K562 (cell line): ENCODE data around the gene MVD. TPM values are rescaled to one million over a fixed set of nuclear protein-coding genes. Genes with fewer than 3 reads are reported as not detected.
A peak's percentile ranks its signal among the peaks of the same experiment; 100 is the strongest.

Source experiments
- ATAC-seq: fragments of 200-7000 bp; cut with Tn5 transposase; 3 replicates; pipeline ENCODE4 v1.9.1; 2020; ENCODE audit warnings: moderate library complexity
- BruUV-seq: library from RNA; stranded (reverse); fragments of 400-500 nt; replicated peaks from 2 replicates; lab custom pipeline; 2021; lab: Mats Ljungman, UMichigan
- CTCF ChIA-PET: fragments of 300-600 bp; formaldehyde crosslinking; extraction: SDS; loops from one replicate; lab custom pipeline; 2021; ENCODE audit warnings: low intra/inter-chr PET ratio; lab: Yijun Ruan, JAX
- POLR2A ChIA-PET: fragments of 300-600, 350-650 bp; sonication (Branson Sonifier 250); formaldehyde crosslinking; extraction: SDS; loops from one replicate; lab custom pipeline; 2021; ENCODE audit warnings: antibody characterized with exemption, inconsistent platforms; lab: Yijun Ruan, JAX
- DNase-seq, 4 experiments: peaks; one replicate each; pipeline versions ENCODE4 v3.0.0 to v3.0.0-alpha.2; 2011 to 2018; ENCODE audit warnings: low spot score in 3 of 4, mixed read lengths in 3 of 4; ENCODE audit errors: extremely low read depth in 1 of 4
- FAIRE-seq: peaks from 2 replicates; lab custom pipeline; 2011; peaks lifted over from hg19 to GRCh38; lab: Jason Lieb, UNC
- H2AFZ ChIP-seq: 2 replicates; pipeline ENCODE4 v1.6.0; 2011; ENCODE audit warnings: low read depth, low read length, control low read depth, inconsistent platforms
- H3K27ac ChIP-seq: fragments of 200-600 bp; 3 replicates; pipeline ENCODE4 v1.8.0; 2011; ENCODE audit warnings: low read depth, mild to moderate bottlenecking, control low read depth, inconsistent platforms, low read length, moderate library complexity, mixed read lengths; ENCODE audit errors: extremely low read depth
- H3K27me3 ChIP-seq, 2 experiments: fragments of 300-600 bp in 1 of 2; 2 replicates in 1 of 2; 3 replicates in 1 of 2; pipeline versions ENCODE4 v1.6.0 to v1.8.0; 2011; ENCODE audit warnings: inconsistent platforms in 2 of 2, low read length in 2 of 2, mild to moderate bottlenecking in 1 of 2, mixed read lengths in 1 of 2, moderate library complexity in 1 of 2; ENCODE audit not compliant: control insufficient read depth in 2 of 2, insufficient read depth in 2 of 2
- H3K36me3 ChIP-seq: fragments of 300-600 bp; 3 replicates; pipeline ENCODE4 v1.8.0; 2011; ENCODE audit warnings: mild to moderate bottlenecking, low read length, inconsistent platforms; ENCODE audit not compliant: control insufficient read depth, insufficient read depth
- H3K4me1 ChIP-seq, 2 experiments: fragments of 200-600 bp in 1 of 2; replicated peaks in 1 of 2; 2 replicates in 1 of 2; 3 replicates in 1 of 2; pipeline versions ENCODE4 v1.5.1 to v1.8.0; 2011; ENCODE audit warnings: inconsistent platforms in 2 of 2, low read length in 2 of 2, mild to moderate bottlenecking in 1 of 2, mixed read lengths in 1 of 2, moderate library complexity in 1 of 2; ENCODE audit not compliant: control insufficient read depth in 2 of 2, insufficient read depth in 2 of 2
- H3K4me2 ChIP-seq: 2 replicates; pipeline ENCODE4 v1.6.1; 2011; ENCODE audit warnings: low read length, control low read depth, inconsistent platforms, mixed read lengths; ENCODE audit not compliant: insufficient read depth
- H3K4me3 ChIP-seq: fragments of 200-600 bp; sonication (generic), shearing (Covaris generic); 2 replicates; pipeline ENCODE4 v1.5.1; 2016; ENCODE audit warnings: control low read depth, inconsistent platforms
- H3K79me2 ChIP-seq: fragments of 200-600 bp; 3 replicates; pipeline ENCODE4 v1.8.0; 2011; ENCODE audit warnings: low read length, inconsistent platforms; ENCODE audit not compliant: control insufficient read depth, insufficient read depth
- H3K9ac ChIP-seq, 2 experiments: 2 replicates each; pipeline versions ENCODE4 v1.6.0 to v1.6.1; 2011; ENCODE audit warnings: low read depth in 2 of 2, low read length in 2 of 2, control low read depth in 1 of 2, inconsistent platforms in 1 of 2, mild to moderate bottlenecking in 1 of 2, mixed read lengths in 1 of 2; ENCODE audit not compliant: insufficient read depth in 1 of 2
- H3K9me1 ChIP-seq: one replicate; pipeline ENCODE4 v1.6.0; 2011; ENCODE audit warnings: inconsistent platforms, mild to moderate bottlenecking, low read length, moderate library complexity; ENCODE audit not compliant: control insufficient read depth, insufficient read depth
- H3K9me3 ChIP-seq: replicated peaks from 2 replicates; pipeline ENCODE4 v1.5.1; 2011; ENCODE audit warnings: low read depth, low read length, inconsistent platforms; ENCODE audit not compliant: control insufficient read depth, insufficient read depth
- H4K20me1 ChIP-seq: replicated peaks from 2 replicates; pipeline ENCODE4 v1.6.1; 2011; ENCODE audit warnings: low read length, inconsistent platforms, mixed read lengths; ENCODE audit not compliant: control insufficient read depth, insufficient read depth
- NR2C1 ChIP-seq, 2 experiments: fragments of 450-650 bp; IDR thresholded peaks; 2 replicates each; pipeline ENCODE4 v1.6.1; 2017; ENCODE audit warnings: mild to moderate bottlenecking in 2 of 2, antibody characterized with exemption in 1 of 2, inconsistent platforms in 1 of 2, missing compliant biosample characterization in 1 of 2, missing genetic modification characterization in 1 of 2
- ZBTB40 ChIP-seq, 2 experiments: fragments of 450-650 bp in 1 of 2; sonication (generic) in 1 of 2; formaldehyde crosslinking in 1 of 2; IDR thresholded peaks; 2 replicates each; pipeline versions ENCODE4 v1.7.1 to v1.9.0; 2016 to 2022; ENCODE audit warnings: inconsistent platforms in 1 of 2, mild to moderate bottlenecking in 1 of 2, missing genetic modification reagents in 1 of 2
- ZNF274 ChIP-seq: IDR thresholded peaks from 2 replicates; pipeline ENCODE4 v1.6.1; 2011; ENCODE audit warnings: low read depth, mild to moderate bottlenecking, low read length, moderate library complexity, borderline replicate concordance
- ZNF444 ChIP-seq: fragments of 250-450 bp; sonication (Bioruptor Pico); IDR thresholded peaks from 2 replicates; pipeline ENCODE4 v1.4.0; 2020; ENCODE audit warnings: mild to moderate bottlenecking, moderate library complexity
- ZNF592 ChIP-seq: fragments of 450-650 bp; IDR thresholded peaks from 2 replicates; pipeline ENCODE4 v1.6.1; 2017; ENCODE audit warnings: antibody characterized with exemption, mild to moderate bottlenecking
- WGBS: fragments of 100-300 bp; shearing (Covaris generic); methylation state at CpG from one replicate; pipeline ENCODE4 v1.1.6; 2016; ENCODE audit warnings: low coverage, mixed read lengths; ENCODE audit not compliant: insufficient coverage; ENCODE audit errors: missing lambda C conversion rate; 5-methylcytosine and 5-hydroxymethylcytosine counted together
- in situ Hi-C: fragments of 300-500 bp; cut with MboI; formaldehyde crosslinking; loops from 4 replicates; pipeline ENCODE4 v1.15.0; 2018; ENCODE audit warnings: inconsistent platforms, mixed read lengths
- intact Hi-C: fragments of 100-400 bp; cut with micrococcal nuclease; formaldehyde crosslinking; loops from 2 replicates; pipeline ENCODE4 v1.14.2; 2022
- polyA plus RNA-seq, 8 experiments: library from polyadenylated mRNA; depleted of rRNA in 4 of 8; stranded (reverse) in 5 of 8; unstranded in 3 of 8; fragments of >200 nt; fragmentation: Nextera tagmentation in 2 of 8; fragmentation: Illumina TruSeq in 1 of 8; extraction: Ambion mirVana in 2 of 8; extraction: Trizol in 1 of 8; gene quantifications; 2 replicates each; pipeline versions ENCODE4 v1.2.1 to v1.2.3, GENCODE V29; 2011 to 2014; ENCODE audit warnings: inconsistent platforms in 1 of 8, missing spikeins in 1 of 8
- total RNA-seq, 7 experiments: library from RNA; depleted of rRNA in 6 of 7; stranded (reverse); fragments of >200 nt in 6 of 7; fragmentation: Illumina TruSeq in 2 of 7; extraction: Trizol in 2 of 7; gene quantifications; 2 replicates each; pipeline versions ENCODE4 v1.2.1 to v1.2.3, GENCODE V29; 2011 to 2021; ENCODE audit warnings: low replicate concordance in 1 of 7

The MVD gene
- total and polyA plus RNA-seq, 9 of the 15 experiments (the other 6 are each of a cell fraction or from before 2014, with no cell fraction given), result 12.2 to 141 (median 45.3) TPM

GRCh38 chr16:88629835-88630234, 33.1 kb downstream of the MVD start:
- Histone ChIP-seq H3K4me1 (peaks cover 19 to 59% of the 10 kb centered on the region in 2 experiments), H2AFZ (no peak overlapping the region), H3K4me2 (no peak overlapping the region), H3K36me3 (peaks cover 82% of the 10 kb centered on the region), H3K79me2 (no peaks in the 10 kb centered on the region), H3K9me3 (no peaks in the 10 kb centered on the region), H3K9ac (peak overlapping the region in 1 of 2 experiments; percentile 73; a peak in 2 of 4 replicates), H3K27ac (no peak overlapping the region), H3K27me3 (no peaks in the 10 kb centered on the region), H3K9me1 (no peaks in the 10 kb centered on the region), H3K4me3 (no peak overlapping the region), H4K20me1 (peaks cover 6% of the 10 kb centered on the region; the same call in 1 of the 2 replicates)
- in situ Hi-C loops, result no loop called here
- ChIA-PET POLR2A (interaction anchor here (0.6 to 2.3 kb wide), 2 partner anchors 9 to 14 kb away, joined by 3 to 12 read pairs; partner anchors contain the start of gene IL17C), CTCF (no interaction called here)
- 82% methylated on average over 9 of the region's 9 CpGs for WGBS
- ATAC-seq, result no peak
- BruUV-seq, result no TSS peak
- FAIRE-seq, result no peak
- intact Hi-C loops, result loop anchor here (5.0 kb wide), 1 partner anchor 57 kb away; the partner anchor contains the start of gene SNAI3
- DNase-seq, result no peak
- TF ChIP-seq ZNF592 (no peak), ZNF444 (CRISPR knock-in tag) (no peak), NR2C1 (IDR thresholded peaks at IDR 0.05) (no peak), NR2C1 (tag; IDR thresholded peaks at IDR 0.05) (no peak), ZBTB40 (IDR thresholded peaks at IDR 0.05) (no peak), ZBTB40 (CRISPR knock-in tag; IDR thresholded peaks at IDR 0.05) (no peak), ZNF274 (no peak)
